LNCaP clone FGC (cell line): ENCODE results near the gene HSPB6.

ENCODE experiments used
- DNase-seq: peaks from one replicate; pipeline ENCODE4 v3.0.0-alpha.2; 2011; ENCODE audit warnings: low read depth
- H3K4me3 ChIP-seq: 2 replicates; pipeline ENCODE4 v1.5.1; 2011; ENCODE audit warnings: mild to moderate bottlenecking, low read depth, low read length, control low read depth
- TF ChIP-seq, protein P1 (sequence below): IDR thresholded peaks from 2 replicates; pipeline ENCODE4 v1.5.1; 2012; ENCODE audit warnings: mild to moderate bottlenecking; ENCODE audit not compliant: control insufficient read depth, insufficient read depth; ENCODE audit errors: extremely low read depth

Gene HSPB6

DNA sequence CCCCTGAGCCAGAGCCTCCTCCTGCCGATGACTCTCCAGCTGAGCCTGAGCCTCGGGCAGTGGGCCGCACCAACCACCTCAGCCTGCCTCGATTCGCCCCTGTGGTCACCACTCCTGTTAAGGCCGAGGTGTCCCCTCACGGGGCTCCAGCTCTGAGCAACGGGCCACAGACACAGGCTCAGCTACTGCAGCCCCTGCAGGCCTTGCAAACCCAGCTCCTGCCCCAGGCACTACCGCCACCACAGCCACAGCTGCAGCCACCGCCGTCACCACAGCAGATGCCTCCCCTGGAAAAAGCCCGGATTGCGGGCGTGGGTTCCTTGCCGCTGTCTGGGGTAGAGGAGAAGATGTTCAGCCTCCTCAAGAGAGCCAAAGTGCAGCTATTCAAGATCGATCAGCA lies 35.5 kb downstream of the HSPB6 start:
- TF ChIP-seq, protein P1, sequence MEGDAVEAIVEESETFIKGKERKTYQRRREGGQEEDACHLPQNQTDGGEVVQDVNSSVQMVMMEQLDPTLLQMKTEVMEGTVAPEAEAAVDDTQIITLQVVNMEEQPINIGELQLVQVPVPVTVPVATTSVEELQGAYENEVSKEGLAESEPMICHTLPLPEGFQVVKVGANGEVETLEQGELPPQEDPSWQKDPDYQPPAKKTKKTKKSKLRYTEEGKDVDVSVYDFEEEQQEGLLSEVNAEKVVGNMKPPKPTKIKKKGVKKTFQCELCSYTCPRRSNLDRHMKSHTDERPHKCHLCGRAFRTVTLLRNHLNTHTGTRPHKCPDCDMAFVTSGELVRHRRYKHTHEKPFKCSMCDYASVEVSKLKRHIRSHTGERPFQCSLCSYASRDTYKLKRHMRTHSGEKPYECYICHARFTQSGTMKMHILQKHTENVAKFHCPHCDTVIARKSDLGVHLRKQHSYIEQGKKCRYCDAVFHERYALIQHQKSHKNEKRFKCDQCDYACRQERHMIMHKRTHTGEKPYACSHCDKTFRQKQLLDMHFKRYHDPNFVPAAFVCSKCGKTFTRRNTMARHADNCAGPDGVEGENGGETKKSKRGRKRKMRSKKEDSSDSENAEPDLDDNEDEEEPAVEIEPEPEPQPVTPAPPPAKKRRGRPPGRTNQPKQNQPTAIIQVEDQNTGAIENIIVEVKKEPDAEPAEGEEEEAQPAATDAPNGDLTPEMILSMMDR, result no peak
- H3K4me3 ChIP-seq, result no peak overlapping the region
- no peak for DNase-seq

DNA sequence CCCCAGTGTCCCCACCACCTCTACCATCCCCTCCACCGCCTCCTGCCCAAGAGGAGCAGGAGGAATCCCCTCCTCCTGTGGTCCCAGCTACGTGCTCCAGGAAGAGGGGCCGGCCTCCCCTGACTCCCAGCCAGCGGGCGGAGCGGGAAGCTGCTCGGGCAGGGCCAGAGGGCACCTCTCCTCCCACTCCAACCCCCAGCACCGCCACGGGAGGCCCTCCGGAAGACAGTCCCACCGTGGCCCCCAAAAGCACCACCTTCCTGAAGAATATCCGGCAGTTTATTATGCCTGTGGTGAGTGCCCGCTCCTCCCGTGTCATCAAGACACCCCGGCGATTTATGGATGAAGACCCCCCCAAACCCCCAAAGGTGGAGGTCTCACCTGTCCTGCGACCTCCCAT lies 36.2 kb downstream of the HSPB6 start:
- no peak for DNase-seq
- TF ChIP-seq, protein P1, result no peak
- H3K4me3 ChIP-seq, result no peak overlapping the region

DNA sequence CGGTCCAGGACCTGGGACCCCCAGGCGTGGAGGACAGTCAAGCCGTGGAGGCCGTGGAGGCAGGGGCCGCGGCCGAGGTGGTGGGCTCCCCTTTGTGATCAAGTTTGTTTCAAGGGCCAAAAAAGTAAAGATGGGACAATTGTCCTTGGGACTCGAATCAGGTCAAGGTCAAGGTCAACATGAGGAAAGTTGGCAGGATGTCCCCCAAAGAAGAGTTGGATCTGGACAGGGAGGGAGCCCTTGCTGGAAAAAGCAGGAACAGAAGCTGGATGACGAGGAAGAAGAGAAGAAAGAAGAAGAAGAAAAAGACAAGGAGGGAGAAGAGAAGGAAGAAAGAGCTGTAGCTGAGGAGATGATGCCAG lies 36.7 kb downstream of the HSPB6 start:
- TF ChIP-seq, protein P1, result no peak
- no peak for DNase-seq
- no peak overlapping the region for H3K4me3 ChIP-seq

DNA sequence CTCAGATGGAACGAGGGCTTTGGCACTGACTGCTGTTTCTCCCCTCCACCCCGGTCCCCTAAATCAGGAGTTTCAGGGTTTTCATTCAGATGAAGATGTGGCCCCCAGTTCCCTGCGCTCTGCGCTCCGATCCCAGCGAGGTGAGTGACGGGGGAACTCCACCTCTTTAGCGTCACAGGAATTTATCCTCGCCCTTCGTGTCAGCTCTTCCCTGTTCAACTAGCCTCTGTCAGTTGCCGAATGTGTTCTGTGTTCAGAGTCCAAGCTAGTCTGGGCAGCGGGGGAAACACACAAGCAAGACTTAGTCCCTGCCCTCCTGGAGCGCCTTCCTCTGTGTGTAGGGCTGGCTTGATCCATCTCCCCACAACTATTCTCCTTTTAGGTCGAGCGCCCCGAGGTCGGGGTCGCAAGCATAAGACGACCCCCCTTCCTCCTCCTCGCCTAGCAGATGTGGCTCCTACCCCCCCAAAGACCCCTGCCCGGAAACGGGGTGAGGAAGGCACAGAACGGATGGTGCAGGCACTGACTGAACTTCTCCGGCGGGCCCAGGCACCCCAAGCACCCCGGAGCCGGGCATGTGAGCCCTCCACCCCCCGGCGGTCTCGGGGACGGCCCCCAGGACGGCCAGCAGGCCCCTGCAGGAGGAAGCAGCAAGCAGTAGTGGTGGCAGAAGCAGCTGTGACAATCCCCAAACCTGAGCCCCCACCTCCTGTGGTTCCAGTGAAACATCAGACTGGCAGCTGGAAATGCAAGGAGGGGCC lies 37.2 kb downstream of the HSPB6 start:
- DNase-seq, result no peak
- TF ChIP-seq, protein P1, result no peak
- H3K4me3 ChIP-seq, result peak overlapping the region; percentile 80

DNA sequence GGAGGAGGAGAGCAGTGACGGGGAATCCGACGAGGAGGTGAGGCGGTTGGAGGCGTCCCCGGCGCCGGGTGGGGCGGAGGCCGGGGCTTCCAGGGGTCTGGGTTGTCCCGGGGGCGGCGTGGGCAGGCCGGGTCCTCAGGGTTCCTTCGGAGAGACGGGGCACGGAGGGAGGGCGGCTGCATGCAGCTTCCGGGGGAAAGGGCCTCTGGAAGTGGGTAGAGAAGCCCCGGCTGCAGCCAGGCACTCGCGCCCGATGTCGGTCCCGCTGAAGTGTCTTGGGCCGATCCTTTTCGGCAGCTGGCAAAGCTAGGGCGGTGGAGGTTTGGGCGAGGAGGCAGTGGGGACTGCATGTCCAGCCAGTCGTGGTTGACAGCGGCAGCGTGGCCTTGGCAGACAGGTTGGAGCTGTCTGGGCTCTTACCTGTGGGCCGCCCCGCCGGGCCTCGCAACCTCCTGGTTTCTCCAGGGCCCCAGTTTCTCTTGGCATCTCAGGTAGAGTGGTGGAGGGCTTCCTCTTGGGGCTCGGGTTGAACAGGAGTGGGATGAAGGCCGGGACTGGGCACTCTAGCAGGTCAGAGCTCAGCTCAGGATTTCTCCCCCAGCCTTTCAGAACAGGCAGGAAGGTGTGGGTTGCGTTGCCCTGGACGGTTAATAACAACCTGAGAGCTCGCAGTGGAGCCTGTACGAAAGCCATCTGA lies 38.3 kb downstream of the HSPB6 start:
- H3K4me3 ChIP-seq, result peak overlapping the region; percentile 80
- TF ChIP-seq, protein P1, result no peak
- no peak for DNase-seq

DNA sequence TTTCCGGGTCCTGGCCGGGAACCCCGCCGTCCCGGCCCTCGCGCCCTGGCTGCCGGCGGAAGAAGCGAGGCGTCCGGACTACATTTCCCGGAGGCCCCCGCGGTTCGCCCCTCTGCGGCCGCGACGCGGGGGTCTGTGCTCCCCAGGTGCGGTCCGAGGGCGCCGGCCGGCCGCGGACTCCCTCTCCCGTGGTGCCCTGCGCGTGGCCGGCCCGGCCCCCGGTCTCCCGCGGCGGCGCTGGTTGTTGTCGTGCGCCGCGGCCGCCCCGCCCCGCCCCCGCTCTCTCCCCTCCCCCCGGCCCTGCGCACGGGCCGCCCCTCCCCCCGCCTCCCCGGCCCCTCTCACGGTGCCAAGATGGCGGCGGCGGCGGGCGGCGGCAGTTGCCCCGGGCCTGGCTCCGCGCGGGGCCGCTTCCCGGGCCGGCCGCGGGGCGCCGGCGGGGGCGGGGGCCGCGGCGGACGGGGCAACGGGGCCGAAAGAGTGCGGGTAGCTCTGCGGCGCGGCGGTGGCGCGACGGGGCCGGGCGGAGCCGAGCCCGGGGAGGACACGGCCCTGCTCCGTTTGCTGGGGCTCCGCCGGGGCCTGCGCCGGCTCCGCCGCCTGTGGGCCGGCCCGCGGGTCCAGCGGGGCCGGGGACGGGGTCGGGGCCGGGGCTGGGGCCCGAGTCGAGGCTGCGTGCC lies 39.0 kb downstream of the HSPB6 start, which contains the start of gene KMT2B:
KMT2B (plus strand) TSS at position 339 of the 680 bp plus-strand sequence; CDS start at position 355, 16 bp downstream.
- no peak for DNase-seq
- TF ChIP-seq, protein P1, result no peak
- H3K4me3 ChIP-seq, result peak within 1 kb of the TSS; percentile 80
